Fibroblast of gingiva (primary cell): ENCODE measurements around the gene ACOT13.
"Not testable (repeated sequence)": the region's sequence is repeated elsewhere in the genome, so short reads cannot be mapped to it uniquely, and the experiment has no call there.

Experiments used
- DNase-seq: peaks from one replicate; pipeline ENCODE4 v3.0.0-alpha.2; 2011; ENCODE audit warnings: low read depth

Gene ACOT13

GRCh38 chr6:24666641-24667377 lies at the start of gene ACOT13, which contains the start of gene TDP2:
Gene ACOT13 (plus strand): TSS chr6:24667077. CDS start chr6:24667264, 187 bp downstream.
Gene TDP2 (minus strand): TSS chr6:24666899. CDS start chr6:24666862, 37 bp downstream.
- DNase-seq = peak; percentile 98

GRCh38 chr6:24619661-24620060 lies 47.2 kb upstream of the ACOT13 start:
- DNase-seq = no peak

- no peak for DNase-seq
These were observed 46.2 kb upstream of the ACOT13 start for GRCh38 chr6:24620637-24621036.

GRCh38 chr6:24621626-24622289 lies 45.1 kb upstream of the ACOT13 start:
- DNase-seq = no peak

GRCh38 chr6:24630856-24631505 lies 35.9 kb upstream of the ACOT13 start:
- no peak for DNase-seq

GRCh38 chr6:24631671-24632070 lies 35.2 kb upstream of the ACOT13 start:
- DNase-seq = no peak

- DNase-seq = no peak
These were observed 34.3 kb upstream of the ACOT13 start for GRCh38 chr6:24632573-24632972.

GRCh38 chr6:24636681-24637080 lies 30.2 kb upstream of the ACOT13 start:
- no peak for DNase-seq

GRCh38 chr6:24640166-24640565 lies 26.7 kb upstream of the ACOT13 start:
- DNase-seq = peak; percentile 23

GRCh38 chr6:24640631-24641030 lies 26.2 kb upstream of the ACOT13 start:
- not testable (repeated sequence) for DNase-seq

GRCh38 chr6:24642061-24642460 lies 24.8 kb upstream of the ACOT13 start:
- no peak for DNase-seq

- DNase-seq = no peak
These were observed 23.0 kb upstream of the ACOT13 start for GRCh38 chr6:24643920-24644319.

- no peak for DNase-seq
These were observed 22.5 kb upstream of the ACOT13 start for GRCh38 chr6:24644377-24644776.

- no peak for DNase-seq
These were observed 20.1 kb upstream of the ACOT13 start for GRCh38 chr6:24646771-24647170.

GRCh38 chr6:24648276-24648675 lies 18.6 kb upstream of the ACOT13 start:
- DNase-seq = no peak

GRCh38 chr6:24649691-24650090 lies 17.2 kb upstream of the ACOT13 start:
- no peak for DNase-seq

- DNase-seq = no peak
These were observed 16.5 kb upstream of the ACOT13 start for GRCh38 chr6:24650365-24650764.

GRCh38 chr6:24655215-24655614 lies 11.7 kb upstream of the ACOT13 start:
- no peak for DNase-seq

- peak; percentile 99 for DNase-seq
These were observed 8.0 kb upstream of the ACOT13 start for GRCh38 chr6:24658573-24659560.

GRCh38 chr6:24659561-24659960 lies 7.3 kb upstream of the ACOT13 start:
- DNase-seq = peak; percentile 78

- no peak for DNase-seq
These were observed 6.8 kb upstream of the ACOT13 start for GRCh38 chr6:24660105-24660504.

- not testable (repeated sequence) for DNase-seq
These were observed 5.1 kb upstream of the ACOT13 start for GRCh38 chr6:24661759-24662158.
